ENCODE measurements around the gene FOXG1. TPM values are rescaled to one million over a fixed set of nuclear protein-coding genes. Genes with fewer than 3 reads are reported as not detected.

FOXG1 gene
- polyA plus RNA-seq, 3 donors from 2014 or later: not detected

GRCh38 chr14:28773861-28774691 lies 7.5 kb downstream of the FOXG1 start:
- Mint-ChIP-seq H3K36me3 (peaks cover 3 to 13% (median 7%) of the 10 kb centered on the region in 3 donors), H3K9me3 (peaks cover 19 to 80% (median 34%) of the 10 kb centered on the region in 6 donors), H3K27me3 (ENCODE audit: low read depth in 3 of 3) (peaks cover 12 to 19% (median 18%) of the 10 kb centered on the region in 3 donors), H3K4me3 (no peak overlapping the region), H3K4me1 (no peaks in the 10 kb centered on the region), H3K27ac (no peak overlapping the region)
- DNase-seq: no peak

GRCh38 chr14:28774764-28775735 lies 8.5 kb downstream of the FOXG1 start:
- peaks cover 19 to 87% (median 35%) of the 10 kb centered on the region in 6 donors for H3K9me3 Mint-ChIP-seq

GRCh38 chr14:28776482-28777266 lies 10.1 kb downstream of the FOXG1 start:
- DNase-seq: no peak
- peaks cover 8 to 18% (median 14%) of the 10 kb centered on the region in 3 donors for H3K27me3 Mint-ChIP-seq (ENCODE audit: low read depth in 3 of 3)
- H3K4me1 Mint-ChIP-seq: no peaks in the 10 kb centered on the region
- H3K4me3 Mint-ChIP-seq: no peak overlapping the region
- H3K9me3 Mint-ChIP-seq: peaks cover 27 to 86% (median 36%) of the 10 kb centered on the region in 6 donors
- peaks cover 3 to 13% (median 7%) of the 10 kb centered on the region in 3 donors for H3K36me3 Mint-ChIP-seq
- no peak overlapping the region for H3K27ac Mint-ChIP-seq

More at GRCh38 chr14:28774764-28775735, 8.5 kb downstream of the FOXG1 start:
- peaks cover 3 to 13% (median 7%) of the 10 kb centered on the region in 3 donors for H3K36me3 Mint-ChIP-seq
- no peaks in the 10 kb centered on the region for H3K4me1 Mint-ChIP-seq
- peaks cover 12 to 18% (median 18%) of the 10 kb centered on the region in 3 donors for H3K27me3 Mint-ChIP-seq (ENCODE audit: low read depth in 3 of 3)
- H3K27ac Mint-ChIP-seq: no peak overlapping the region
- peak overlapping the region in 1 of 5 donors; percentile 17 for H3K4me3 Mint-ChIP-seq
- no peak for DNase-seq

- Mint-ChIP-seq H3K36me3 (peaks cover 3 to 9% (median 7%) of the 10 kb centered on the region in 3 donors), H3K4me3 (no peak overlapping the region), H3K27ac (no peak overlapping the region), H3K9me3 (peaks cover 27 to 86% (median 36%) of the 10 kb centered on the region in 6 donors), H3K27me3 (ENCODE audit: low read depth in 3 of 3) (peaks cover 8 to 15% (median 12%) of the 10 kb centered on the region in 3 donors), H3K4me1 (no peaks in the 10 kb centered on the region)
- no peak for DNase-seq
Measured at GRCh38 chr14:28777471-28778137, 11.0 kb downstream of the FOXG1 start.

- Mint-ChIP-seq H3K27ac (no peak overlapping the region), H3K36me3 (peaks cover 1 to 7% (median 3%) of the 10 kb centered on the region in 3 donors), H3K4me1 (peaks cover 0 to under 1% of the 10 kb centered on the region in 2 donors), H3K9me3 (peaks cover 20 to 86% (median 38%) of the 10 kb centered on the region in 6 donors), H3K27me3 (ENCODE audit: low read depth in 3 of 3) (peaks cover 5 to 7% (median 6%) of the 10 kb centered on the region in 3 donors), H3K4me3 (no peak overlapping the region)
- DNase-seq: no peak
Measured at GRCh38 chr14:28778138-28779117, 11.8 kb downstream of the FOXG1 start.

GRCh38 chr14:28779456-28779855 lies 12.9 kb downstream of the FOXG1 start:
- no peak overlapping the region for H3K27ac Mint-ChIP-seq
- H3K27me3 Mint-ChIP-seq (ENCODE audit: low read depth in 3 of 3): peaks cover 1 to 6% (median 2%) of the 10 kb centered on the region in 3 donors
- H3K9me3 Mint-ChIP-seq: peaks cover 25 to 86% (median 40%) of the 10 kb centered on the region in 6 donors
- DNase-seq: no peak
- H3K36me3 Mint-ChIP-seq: peaks cover 0 to 7% (median 3%) of the 10 kb centered on the region in 3 donors
- no peak overlapping the region for H3K4me3 Mint-ChIP-seq
- peaks cover 2% of the 10 kb centered on the region in 2 donors for H3K4me1 Mint-ChIP-seq

GRCh38 chr14:28780843-28781820 lies 14.5 kb downstream of the FOXG1 start:
- Mint-ChIP-seq H3K4me1 (peaks cover 7 to 11% of the 10 kb centered on the region in 2 donors), H3K9me3 (peaks cover 18 to 75% (median 36%) of the 10 kb centered on the region in 6 donors), H3K27ac (no peak overlapping the region), H3K27me3 (ENCODE audit: low read depth in 3 of 3) (peaks cover 1 to 7% (median 4%) of the 10 kb centered on the region in 3 donors), H3K4me3 (no peak overlapping the region), H3K36me3 (peaks cover 0 to 3% (median 0%) of the 10 kb centered on the region in 3 donors)
- DNase-seq: no peak

- Mint-ChIP-seq H3K9me3 (peaks cover 21 to 71% (median 41%) of the 10 kb centered on the region in 6 donors), H3K27me3 (ENCODE audit: low read depth in 3 of 3) (peaks cover 4 to 7% (median 5%) of the 10 kb centered on the region in 3 donors)
Measured at GRCh38 chr14:28782301-28782700, 15.7 kb downstream of the FOXG1 start.

GRCh38 chr14:28783664-28784063 lies 17.1 kb downstream of the FOXG1 start:
- peaks cover 7 to 11% of the 10 kb centered on the region in 2 donors for H3K4me1 Mint-ChIP-seq
- H3K27ac Mint-ChIP-seq: no peak overlapping the region
- DNase-seq: no peak
- peaks cover 15 to 66% (median 39%) of the 10 kb centered on the region in 6 donors for H3K9me3 Mint-ChIP-seq
- H3K36me3 Mint-ChIP-seq: peaks cover 3 to 9% (median 7%) of the 10 kb centered on the region in 3 donors
- peak overlapping the region in 1 of 5 donors; percentile 18 for H3K4me3 Mint-ChIP-seq
- H3K27me3 Mint-ChIP-seq (ENCODE audit: low read depth in 3 of 3): peaks cover 4% of the 10 kb centered on the region in 3 donors

More at GRCh38 chr14:28782301-28782700, 15.7 kb downstream of the FOXG1 start:
- H3K4me3 Mint-ChIP-seq: no peak overlapping the region
- H3K36me3 Mint-ChIP-seq: peaks cover 3 to 4% (median 3%) of the 10 kb centered on the region in 3 donors
- peaks cover 7 to 11% of the 10 kb centered on the region in 2 donors for H3K4me1 Mint-ChIP-seq
- DNase-seq: no peak
- no peak overlapping the region for H3K27ac Mint-ChIP-seq

- no peak overlapping the region for H3K27ac Mint-ChIP-seq
- H3K9me3 Mint-ChIP-seq: peaks cover 15 to 65% (median 40%) of the 10 kb centered on the region in 6 donors
- peak overlapping the region in 4 of 5 donors; percentile 18 to 68 (median 27) for H3K4me3 Mint-ChIP-seq
- peaks cover 3 to 9% (median 7%) of the 10 kb centered on the region in 3 donors for H3K36me3 Mint-ChIP-seq
- H3K4me1 Mint-ChIP-seq: peaks cover 7 to 11% of the 10 kb centered on the region in 2 donors
- no peak for DNase-seq
- peaks cover 4% of the 10 kb centered on the region in 3 donors for H3K27me3 Mint-ChIP-seq (ENCODE audit: low read depth in 3 of 3)
Measured at GRCh38 chr14:28784096-28785048, 17.8 kb downstream of the FOXG1 start.

Data from immature natural killer cell (primary cell).